Keratinocyte (primary cell): ENCODE measurements around the gene ITGA11. TPM values are rescaled to one million over a fixed set of nuclear protein-coding genes. Genes with fewer than 3 reads are reported as not detected.

ENCODE experiments used
- DNase-seq: peaks from one replicate; pipeline ENCODE4 v3.0.0-alpha.2; 2011; ENCODE audit warnings: low read depth, missing footprints, low spot score
- FAIRE-seq: peaks from 2 replicates; lab custom pipeline; 2011; peaks lifted over from hg19 to GRCh38; lab: Jason Lieb, UNC
- H2AFZ ChIP-seq: 2 replicates; pipeline ENCODE4 v1.6.0; 2012; ENCODE audit warnings: low read length, control low read depth, inconsistent platforms; ENCODE audit not compliant: control insufficient read depth
- H3K27ac ChIP-seq: 2 replicates; pipeline ENCODE4 v1.5.1; 2011; ENCODE audit warnings: low read length; ENCODE audit not compliant: control insufficient read depth, insufficient read depth
- H3K27me3 ChIP-seq: 3 replicates; pipeline ENCODE4 v1.6.0; 2011; ENCODE audit warnings: low read length; ENCODE audit not compliant: control insufficient read depth, insufficient read depth; ENCODE audit errors: extremely low read depth
- H3K36me3 ChIP-seq, 2 experiments: 2 replicates in 1 of 2; 3 replicates in 1 of 2; pipeline ENCODE4 v1.5.1; 2011; ENCODE audit warnings: low read length in 2 of 2, mild to moderate bottlenecking in 1 of 2; ENCODE audit not compliant: control insufficient read depth in 2 of 2, insufficient read depth in 2 of 2; ENCODE audit errors: extremely low read depth in 1 of 2
- H3K4me1 ChIP-seq: 3 replicates; pipeline ENCODE4 v1.5.1; 2011; ENCODE audit warnings: low read length; ENCODE audit not compliant: control insufficient read depth, insufficient read depth; ENCODE audit errors: extremely low read depth
- H3K4me2 ChIP-seq: 3 replicates; pipeline ENCODE4 v1.6.0; 2011; ENCODE audit warnings: low read depth, low read length; ENCODE audit not compliant: control insufficient read depth, insufficient read depth; ENCODE audit errors: extremely low read depth
- H3K4me3 ChIP-seq, 3 experiments: fragments of 200-600 bp in 1 of 3; sonication (generic) in 1 of 3; 2 replicates in 2 of 3; 3 replicates in 1 of 3; pipeline ENCODE4 v1.5.1; 2011 to 2016; ENCODE audit warnings: low read length in 3 of 3, mild to moderate bottlenecking in 3 of 3, control low read depth in 2 of 3, inconsistent platforms in 1 of 3, low read depth in 1 of 3, mixed read lengths in 1 of 3, mixed run types in 1 of 3, moderate library complexity in 1 of 3; ENCODE audit not compliant: control insufficient read depth in 2 of 3, insufficient read depth in 2 of 3; ENCODE audit errors: extremely low read depth in 1 of 3
- H3K79me2 ChIP-seq: 2 replicates; pipeline ENCODE4 v1.6.0; 2012; ENCODE audit warnings: low read length; ENCODE audit not compliant: control insufficient read depth, insufficient read depth
- H3K9ac ChIP-seq: 3 replicates; pipeline ENCODE4 v1.6.0; 2011; ENCODE audit warnings: low read length; ENCODE audit not compliant: control insufficient read depth, insufficient read depth; ENCODE audit errors: extremely low read depth
- H3K9me1 ChIP-seq: 3 replicates; pipeline ENCODE4 v1.6.0; 2011; ENCODE audit warnings: low read length; ENCODE audit not compliant: control insufficient read depth, insufficient read depth; ENCODE audit errors: extremely low read depth
- H3K9me3 ChIP-seq: 2 replicates; pipeline ENCODE4 v1.5.1; 2012; ENCODE audit warnings: low read depth, low read length; ENCODE audit not compliant: control insufficient read depth
- H4K20me1 ChIP-seq: 3 replicates; pipeline ENCODE4 v1.6.0; 2011; ENCODE audit warnings: low read length; ENCODE audit not compliant: control insufficient read depth, insufficient read depth; ENCODE audit errors: extremely low read depth
- CTCF ChIP-seq, 3 experiments: IDR thresholded peaks in 1 of 3; conservative IDR thresholded peaks in 1 of 3; optimal IDR thresholded peaks in 1 of 3; 2 replicates in 2 of 3; 3 replicates in 1 of 3; pipeline versions ENCODE3 to v1.5.1; 2011; ENCODE audit warnings: low read length in 3 of 3, mild to moderate bottlenecking in 3 of 3, moderate library complexity in 2 of 3, control low read depth in 1 of 3, inconsistent platforms in 1 of 3; ENCODE audit not compliant: insufficient read depth in 2 of 3; ENCODE audit errors: extremely low read depth in 1 of 3
- EZH2 ChIP-seq: IDR thresholded peaks from one replicate; pipeline ENCODE4 v1.6.1; 2012; ENCODE audit warnings: inconsistent platforms, mild to moderate bottlenecking, low read length, moderate library complexity
- dilution Hi-C: fragments of 300-500 bp; cut with MboI; formaldehyde crosslinking; loops from one replicate; pipeline ENCODE4 v1.7.0; 2020; ENCODE audit warnings: low sequenced_read_pairs; ENCODE audit not compliant: extremely low pct_ligation_motif_present
- polyA plus RNA-seq, 5 experiments: library from polyadenylated mRNA; depleted of rRNA in 3 of 5; stranded (reverse) in 3 of 5; stranded (forward) in 1 of 5; unstranded in 1 of 5; fragments of >200 nt; gene quantifications; 1 replicate in 1 of 5; 2 replicates in 3 of 5; 3 replicates in 1 of 5; pipeline versions ENCODE4 v1.2.1 to v1.2.3, GENCODE V29; 2011 to 2012; ENCODE audit warnings: missing spikeins in 2 of 5, low read depth in 1 of 5, low replicate concordance in 1 of 5

ITGA11 gene
- polyA plus RNA-seq, 1 donor (not counting 4 experiments of a cell fraction or from before 2014, with no cell fraction given): not detected

GRCh38 chr15:68444336-68444735, 12.4 kb upstream of the ITGA11 start:
- DNase-seq (no peak), FAIRE-seq (no peak)
- Histone ChIP-seq H3K4me3 (no peak overlapping the region), H3K27ac (no peak overlapping the region), H3K9ac (no peak overlapping the region), H3K9me1 (no peaks in the 10 kb centered on the region), H3K9me3 (no peaks in the 10 kb centered on the region), H2AFZ (no peak overlapping the region), H3K4me1 (no peaks in the 10 kb centered on the region), H3K36me3 (no peaks in the 10 kb centered on the region), H3K79me2 (no peaks in the 10 kb centered on the region), H3K4me2 (no peak overlapping the region), H3K27me3 (peaks cover 11% of the 10 kb centered on the region), H4K20me1 (no peaks in the 10 kb centered on the region)
- TF ChIP-seq CTCF (optimal IDR thresholded peaks at IDR 0.05 in 1 of 3, IDR thresholded peaks at IDR 0.05 in 1 of 3, conservative IDR thresholded peaks at IDR 0.05 in 1 of 3; ENCODE audit: extremely low read depth in 1 of 3, insufficient read depth in 2 of 3, low read length in 3 of 3) (no peak), EZH2 (no peak)
- dilution Hi-C loops: no loop called here

GRCh38 chr15:68442903-68443302, 10.9 kb upstream of the ITGA11 start:
- Histone ChIP-seq H3K9me3 (no peaks in the 10 kb centered on the region), H3K9ac (no peak overlapping the region), H3K36me3 (no peaks in the 10 kb centered on the region), H3K27me3 (peaks cover 17% of the 10 kb centered on the region), H4K20me1 (no peaks in the 10 kb centered on the region), H3K79me2 (no peaks in the 10 kb centered on the region), H3K4me1 (no peaks in the 10 kb centered on the region), H3K4me2 (no peak overlapping the region), H3K27ac (no peak overlapping the region), H2AFZ (no peak overlapping the region), H3K9me1 (no peaks in the 10 kb centered on the region), H3K4me3 (no peak overlapping the region)
- dilution Hi-C loops: no loop called here
- TF ChIP-seq EZH2 (no peak), CTCF (optimal IDR thresholded peaks at IDR 0.05 in 1 of 3, IDR thresholded peaks at IDR 0.05 in 1 of 3, conservative IDR thresholded peaks at IDR 0.05 in 1 of 3; ENCODE audit: extremely low read depth in 1 of 3, insufficient read depth in 2 of 3, low read length in 3 of 3) (no peak)
- DNase-seq: no peak
- no peak for FAIRE-seq
